ENCODE results near the gene PRKRIP1.

GRCh38 chr7:102457352-102457924 lies 61.3 kb downstream of the PRKRIP1 start:
- TF ChIP-seq EZH2 (IDR thresholded peaks at IDR 0.05; ENCODE audit: low read depth, unreplicated experiment) (no peak), POLR2AphosphoS5 (IDR thresholded peaks at IDR 0.05; ENCODE audit: low read depth) (no peak), CTCF (conservative IDR thresholded peaks at IDR 0.05; ENCODE audit: low read depth in 2 of 2) (no peak), EZH2phosphoT487 (IDR thresholded peaks at IDR 0.05; ENCODE audit: unreplicated experiment) (no peak), REST (IDR thresholded peaks at IDR 0.05; ENCODE audit: unreplicated experiment) (no peak), STAT1 (IDR thresholded peaks at IDR 0.05; ENCODE audit: unreplicated experiment) (no peak), CREB1 (CRISPR knock-in tag; IDR thresholded peaks at IDR 0.05; ENCODE audit: low read depth) (no peak), JUNB (IDR thresholded peaks at IDR 0.05; ENCODE audit: unreplicated experiment) (no peak), ETS1 (IDR thresholded peaks at IDR 0.05) (no peak), NANOG (IDR thresholded peaks at IDR 0.05; ENCODE audit: borderline replicate concordance) (no peak), ZNF114 (CRISPR knock-in tag; IDR thresholded peaks at IDR 0.05) (no peak), ZNF331 (CRISPR knock-in tag; IDR thresholded peaks at IDR 0.05; ENCODE audit: low read depth) (no peak), ZNF462 (CRISPR knock-in tag; IDR thresholded peaks at IDR 0.05) (no peak)

Data from GM23338 (cell line).